Measurements from ENCODE around the gene PDZRN4.

DNA sequence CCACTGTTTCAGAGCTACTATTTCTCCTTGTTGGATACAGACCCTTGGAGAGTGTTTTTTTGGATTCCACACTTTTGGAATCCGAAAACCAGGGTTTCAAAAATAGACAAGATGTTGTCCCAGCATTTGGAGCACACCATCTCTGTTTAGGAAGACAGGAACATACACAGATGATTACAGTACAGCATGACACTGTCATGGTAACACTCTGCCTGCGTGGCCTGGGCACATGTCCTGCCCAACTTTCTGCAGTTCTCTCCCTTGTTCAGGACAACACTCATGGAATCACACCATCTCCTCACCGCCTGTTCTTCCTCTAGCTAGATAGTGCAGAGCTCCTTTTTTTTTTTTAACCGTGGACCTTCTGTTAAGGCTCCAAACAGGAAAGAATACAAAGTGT, 369.2 kb downstream of the PDZRN4 start:
- TF ChIP-seq, protein P1, sequence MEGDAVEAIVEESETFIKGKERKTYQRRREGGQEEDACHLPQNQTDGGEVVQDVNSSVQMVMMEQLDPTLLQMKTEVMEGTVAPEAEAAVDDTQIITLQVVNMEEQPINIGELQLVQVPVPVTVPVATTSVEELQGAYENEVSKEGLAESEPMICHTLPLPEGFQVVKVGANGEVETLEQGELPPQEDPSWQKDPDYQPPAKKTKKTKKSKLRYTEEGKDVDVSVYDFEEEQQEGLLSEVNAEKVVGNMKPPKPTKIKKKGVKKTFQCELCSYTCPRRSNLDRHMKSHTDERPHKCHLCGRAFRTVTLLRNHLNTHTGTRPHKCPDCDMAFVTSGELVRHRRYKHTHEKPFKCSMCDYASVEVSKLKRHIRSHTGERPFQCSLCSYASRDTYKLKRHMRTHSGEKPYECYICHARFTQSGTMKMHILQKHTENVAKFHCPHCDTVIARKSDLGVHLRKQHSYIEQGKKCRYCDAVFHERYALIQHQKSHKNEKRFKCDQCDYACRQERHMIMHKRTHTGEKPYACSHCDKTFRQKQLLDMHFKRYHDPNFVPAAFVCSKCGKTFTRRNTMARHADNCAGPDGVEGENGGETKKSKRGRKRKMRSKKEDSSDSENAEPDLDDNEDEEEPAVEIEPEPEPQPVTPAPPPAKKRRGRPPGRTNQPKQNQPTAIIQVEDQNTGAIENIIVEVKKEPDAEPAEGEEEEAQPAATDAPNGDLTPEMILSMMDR (IDR thresholded peaks at IDR 0.05) = no peak
- TF ChIP-seq POLR2A (IDR thresholded peaks at IDR 0.05) = no peak
- no peak for TF ChIP-seq POLR2AphosphoS5 (IDR thresholded peaks at IDR 0.05)
